Vagina (tissue), 2 donors: ENCODE results near the gene ARHGEF5.
"Not testable (repeated sequence)": the region's sequence is repeated elsewhere in the genome, so short reads cannot be mapped to it uniquely, and the experiment has no call there.

Experiments
- CTCF ChIP-seq, 3 experiments: fragments of 450-650 bp in 2 of 3; fragments of 200-600 bp in 1 of 3; sonication (generic) in 1 of 3; IDR thresholded peaks; one replicate each; pipeline ENCODE4 v1.5.1; 2017 to 2019; ENCODE audit warnings: antibody characterized with exemption in 3 of 3, mild to moderate bottlenecking in 2 of 3, moderate library complexity in 2 of 3
- POLR2AphosphoS5 ChIP-seq, 2 donors: sonication (generic); formaldehyde crosslinking; IDR thresholded peaks; one replicate each; pipeline ENCODE4 v1.9.0; 2017; ENCODE audit warnings: antibody characterized with exemption in 2 of 2, mild to moderate bottlenecking in 2 of 2, low read depth in 1 of 2; ENCODE audit not compliant: insufficient read depth in 1 of 2

- TF ChIP-seq CTCF (IDR thresholded peaks at IDR 0.05); POLR2AphosphoS5 (IDR thresholded peaks at IDR 0.05; ENCODE audit: insufficient read depth in 1 of 2, low read depth in 1 of 2): not testable (repeated sequence)
These were observed 72.3 kb downstream of the ARHGEF5 start for GRCh38 chr7:144427539-144427938.
